ENCODE results near the gene LGALS12.
"Not testable (repeated sequence)": the region's sequence is repeated elsewhere in the genome, so short reads cannot be mapped to it uniquely, and the experiment has no call there.

Gene LGALS12

DNA sequence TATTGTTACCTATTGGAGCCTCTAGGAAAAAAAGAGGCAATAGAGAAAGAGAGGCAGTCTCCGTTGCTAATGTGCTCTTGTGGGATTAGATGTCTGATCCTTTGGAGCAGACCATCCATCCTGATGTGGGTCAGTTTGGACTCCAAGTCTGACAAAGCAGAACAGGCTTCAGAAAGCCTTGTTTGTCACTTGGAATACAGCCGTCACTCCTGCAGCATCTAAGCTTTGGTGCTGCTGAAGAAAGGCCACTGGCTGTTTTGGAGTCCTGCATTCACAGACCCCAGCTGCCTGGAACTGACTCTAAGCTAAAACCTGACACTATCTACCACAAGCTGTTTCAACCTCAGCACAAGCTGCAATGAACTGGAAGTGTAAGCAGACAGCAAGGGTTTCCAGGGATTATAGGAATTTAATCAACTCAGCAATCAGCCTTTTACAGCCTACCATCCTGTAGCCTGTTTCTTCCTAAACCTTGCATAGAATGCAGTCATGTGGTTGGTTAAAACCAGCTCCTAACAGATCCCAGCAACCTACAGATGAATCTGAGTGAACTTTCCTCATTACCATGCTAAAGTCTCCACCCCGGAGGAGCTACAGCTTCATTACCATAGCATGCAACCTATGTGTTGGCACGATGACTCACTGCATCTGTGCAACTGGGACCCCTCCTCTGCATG, 27.1 kb downstream of the LGALS12 start:
- DNase-seq (ENCODE audit: low read depth in 2 of 2, low spot score in 1 of 2): no peak

DNA sequence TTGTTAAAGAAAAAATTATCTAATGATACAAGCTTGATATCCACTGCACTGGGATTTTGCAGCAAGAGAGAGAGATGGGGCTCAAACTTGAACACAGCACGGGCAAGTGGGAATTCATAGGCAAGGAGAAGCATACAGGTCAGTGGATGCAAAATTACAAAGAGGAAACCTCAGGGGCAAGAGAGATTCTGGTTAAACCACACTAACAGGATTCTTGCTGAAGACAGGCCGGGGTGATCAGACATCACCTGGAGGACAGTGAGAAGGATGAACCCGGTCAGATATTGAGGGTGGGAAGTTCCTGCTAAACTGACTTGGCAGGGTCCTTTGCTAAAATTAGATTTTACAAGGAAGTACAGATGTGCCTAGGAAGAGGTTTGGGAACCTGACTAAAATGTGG, 28.2 kb downstream of the LGALS12 start:
- DNase-seq (ENCODE audit: low read depth in 2 of 2, low spot score in 1 of 2): no peak

DNA sequence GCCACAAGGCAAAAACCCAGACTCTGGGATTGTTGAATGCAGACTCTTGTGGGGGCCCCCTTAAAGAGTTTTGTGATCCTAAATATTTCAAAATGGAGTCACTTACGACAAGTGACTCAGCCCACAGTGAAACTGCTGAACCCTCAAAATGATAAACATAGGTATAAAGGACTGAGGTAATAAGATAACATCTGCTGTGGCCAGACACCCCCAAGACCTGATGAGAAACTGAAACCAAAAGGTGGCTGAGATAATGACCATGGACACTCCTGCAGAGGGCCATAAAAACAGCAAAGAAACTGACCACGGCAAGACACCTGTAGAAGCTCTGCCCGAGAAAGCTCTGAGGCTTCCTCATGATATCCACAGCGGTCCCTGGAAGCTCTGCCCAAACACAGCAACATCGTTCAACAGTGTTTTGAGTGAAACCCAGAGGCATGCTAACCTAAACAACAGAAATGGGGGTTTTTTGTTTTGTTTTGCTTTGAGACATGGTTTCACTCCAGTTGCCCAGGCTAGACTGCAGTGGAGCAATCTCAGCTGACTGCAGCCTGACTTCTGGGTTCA, 29.1 kb downstream of the LGALS12 start:
- DNase-seq (ENCODE audit: low read depth in 2 of 2, low spot score in 1 of 2): no peak

DNA sequence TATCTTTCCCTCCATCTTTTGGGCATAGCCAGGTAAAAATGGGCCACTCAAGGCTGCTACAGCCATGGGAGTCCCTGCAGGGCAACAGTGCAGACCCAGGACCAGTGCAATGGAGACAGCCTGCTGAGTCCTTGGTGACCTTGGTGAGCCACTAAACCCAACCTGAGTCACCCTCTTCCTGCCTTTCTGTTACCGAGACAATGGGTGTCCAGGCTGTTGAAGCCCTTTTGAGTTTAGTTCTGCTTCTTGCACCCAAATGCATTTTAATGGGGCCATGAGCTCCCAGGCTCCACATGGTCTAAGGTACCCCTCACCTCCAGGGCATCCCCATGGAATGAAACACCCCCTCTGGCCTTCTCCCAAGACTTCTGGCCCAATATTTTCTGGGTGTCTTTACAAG, 29.9 kb downstream of the LGALS12 start:
- DNase-seq (ENCODE audit: low read depth in 2 of 2, low spot score in 1 of 2): peak in 1 of 2 donors; percentile 21

DNA sequence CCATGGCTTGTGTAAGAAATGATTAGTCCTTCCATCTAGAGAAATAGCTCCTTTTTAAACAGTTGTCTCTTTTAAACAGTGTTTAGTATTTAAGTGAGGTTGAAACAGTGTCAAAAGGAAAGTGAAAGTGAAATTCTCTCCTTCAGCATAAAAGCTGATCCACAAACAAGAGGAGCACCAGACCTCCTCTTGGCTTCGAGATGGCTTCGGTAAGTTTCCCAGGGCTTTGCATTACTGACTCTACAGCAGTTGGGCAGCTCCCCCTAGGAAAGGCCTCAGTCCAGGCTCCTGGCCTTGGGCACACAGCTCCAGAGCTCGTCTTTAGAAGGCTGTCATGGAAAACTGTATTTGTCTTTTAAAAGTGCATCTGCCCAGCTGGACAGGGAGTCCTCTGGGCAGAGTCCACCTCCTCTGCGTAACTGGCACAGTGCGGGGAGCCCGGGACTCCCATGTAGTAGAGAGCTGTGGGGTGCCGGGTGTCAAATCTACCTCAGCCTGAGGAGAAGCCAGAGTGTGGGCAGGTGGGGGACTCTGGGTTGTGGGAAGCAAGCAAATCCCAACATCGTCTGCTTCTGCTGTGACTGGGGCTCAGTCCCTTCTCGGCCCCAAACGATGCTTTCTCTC, 30.9 kb downstream of the LGALS12 start, which contains the start of gene PLAAT4:
Gene PLAAT4 (plus strand): TSS at position 140 of the 624 bp plus-strand sequence. CDS start 61 bp downstream, at position 201.
- no peak for DNase-seq (ENCODE audit: low read depth in 2 of 2, low spot score in 1 of 2)

DNA sequence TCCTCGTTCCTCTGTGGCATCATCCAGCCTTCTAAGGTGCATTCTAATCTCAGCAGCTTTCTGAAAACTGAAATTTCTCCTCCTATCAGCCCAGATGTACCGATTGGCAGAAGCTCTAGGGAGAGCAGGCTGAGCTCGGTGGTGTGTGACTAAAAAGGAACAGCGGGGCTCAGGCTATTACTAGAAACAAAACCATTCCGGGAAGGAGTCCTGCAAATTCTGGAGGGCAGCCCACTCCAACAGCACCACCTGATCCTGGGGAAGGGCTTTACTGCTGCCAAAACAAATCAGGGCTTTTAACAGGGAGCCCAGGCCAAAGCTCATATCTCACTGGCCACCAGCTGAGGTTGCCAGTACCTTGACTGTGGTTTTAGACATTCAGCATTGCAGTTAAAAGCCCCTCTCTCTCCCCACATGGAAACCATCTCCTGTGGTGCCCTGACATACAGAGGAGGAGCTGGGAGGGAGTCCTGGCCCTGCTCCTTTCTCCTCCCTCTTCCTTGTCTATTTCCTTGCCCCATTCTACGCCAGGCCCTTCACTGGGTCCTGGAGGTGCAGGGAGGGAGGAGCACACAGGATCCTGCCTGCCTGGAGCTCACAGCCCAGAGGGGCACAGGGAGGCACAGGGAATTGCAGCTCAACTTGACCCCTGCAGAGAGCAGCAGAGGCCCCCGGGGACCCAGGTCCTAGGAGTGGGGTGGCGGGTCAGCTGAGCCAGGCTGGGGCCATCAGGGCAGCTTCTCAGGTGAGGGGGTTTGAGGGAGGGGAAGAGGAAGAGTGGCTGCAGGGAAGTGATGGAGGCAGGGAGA, 31.6 kb downstream of the LGALS12 start:
- no peak for DNase-seq (ENCODE audit: low read depth in 2 of 2, low spot score in 1 of 2)

DNA sequence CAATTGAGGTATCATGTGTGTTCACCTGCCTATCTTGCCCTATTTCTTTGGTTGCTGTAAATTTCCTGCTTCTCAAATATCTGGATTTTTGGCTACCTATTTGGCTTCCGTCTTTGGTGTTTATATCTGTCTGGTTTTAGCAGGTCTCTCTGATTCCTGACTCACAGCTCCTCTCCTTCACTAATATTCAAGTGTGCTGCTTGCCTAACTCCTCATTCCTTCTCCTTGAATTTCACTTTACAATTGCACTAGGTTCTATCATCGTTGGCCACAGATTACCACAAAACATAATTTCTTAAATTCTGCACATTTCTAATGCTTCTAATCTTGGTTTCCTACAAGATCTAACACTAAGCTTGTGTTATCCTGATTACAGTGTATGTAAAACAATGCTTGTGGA, 36.6 kb downstream of the LGALS12 start:
- DNase-seq (ENCODE audit: low read depth in 2 of 2, low spot score in 1 of 2): not testable (repeated sequence)

DNA sequence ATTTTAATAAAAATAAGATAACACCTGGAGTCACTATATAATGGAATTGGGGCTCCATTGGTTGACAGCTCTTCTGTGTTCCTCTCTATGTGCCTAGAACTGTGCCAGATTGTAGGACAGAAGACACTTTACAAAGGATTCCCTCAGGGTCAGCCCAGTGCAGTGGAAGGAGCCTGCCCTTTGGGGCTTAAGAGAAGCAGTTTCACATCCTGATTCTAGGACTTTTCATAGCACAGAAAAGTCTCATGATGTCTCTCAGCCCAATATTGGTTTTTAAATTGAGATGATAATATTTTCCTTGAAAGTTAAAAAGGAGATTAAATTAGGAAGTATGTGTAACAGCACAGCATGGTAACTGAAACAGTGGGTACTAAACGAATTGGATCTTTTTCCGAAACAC, 37.8 kb downstream of the LGALS12 start:
- no peak for DNase-seq (ENCODE audit: low read depth in 2 of 2, low spot score in 1 of 2)

DNA sequence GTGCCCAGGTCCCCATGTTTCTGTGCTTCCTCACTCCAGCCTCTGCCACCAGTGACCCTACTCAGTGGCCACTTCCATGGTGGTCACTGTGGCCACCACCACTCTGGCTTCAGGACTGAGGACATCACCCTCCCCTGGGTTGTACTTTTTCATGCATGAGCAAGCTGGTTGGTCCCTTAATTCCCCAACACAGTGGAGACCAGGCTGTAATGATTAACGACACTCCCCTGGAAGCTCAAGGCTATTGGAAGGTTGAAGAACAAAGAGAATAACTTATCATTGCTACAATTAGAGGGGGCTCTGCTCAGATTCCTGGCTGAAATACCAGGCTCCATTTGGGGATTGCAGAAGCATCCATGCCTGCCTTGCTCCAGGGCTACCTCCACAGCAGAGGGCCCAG, 41.2 kb downstream of the LGALS12 start:
- no peak for DNase-seq (ENCODE audit: low read depth in 2 of 2, low spot score in 1 of 2)

DNA sequence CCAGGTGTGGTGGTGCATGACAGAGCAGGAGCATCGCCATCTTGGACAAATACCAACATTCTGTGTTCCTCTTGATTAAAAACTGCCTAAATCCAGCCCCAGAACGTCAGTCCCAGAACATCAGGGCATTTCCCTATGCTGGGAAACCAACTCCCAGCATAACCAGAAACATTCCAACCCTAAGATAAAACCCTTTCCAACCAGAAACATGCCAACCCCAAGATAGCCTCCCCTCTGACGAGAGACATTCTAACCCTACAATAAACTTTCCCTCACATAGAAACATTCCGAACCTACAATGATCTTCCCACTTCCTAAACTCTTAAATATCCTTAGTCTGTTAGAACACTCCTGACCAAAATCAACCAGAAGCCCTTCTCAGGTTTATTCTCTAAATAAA, 42.3 kb downstream of the LGALS12 start:
- DNase-seq (ENCODE audit: low read depth in 2 of 2, low spot score in 1 of 2): no peak

DNA sequence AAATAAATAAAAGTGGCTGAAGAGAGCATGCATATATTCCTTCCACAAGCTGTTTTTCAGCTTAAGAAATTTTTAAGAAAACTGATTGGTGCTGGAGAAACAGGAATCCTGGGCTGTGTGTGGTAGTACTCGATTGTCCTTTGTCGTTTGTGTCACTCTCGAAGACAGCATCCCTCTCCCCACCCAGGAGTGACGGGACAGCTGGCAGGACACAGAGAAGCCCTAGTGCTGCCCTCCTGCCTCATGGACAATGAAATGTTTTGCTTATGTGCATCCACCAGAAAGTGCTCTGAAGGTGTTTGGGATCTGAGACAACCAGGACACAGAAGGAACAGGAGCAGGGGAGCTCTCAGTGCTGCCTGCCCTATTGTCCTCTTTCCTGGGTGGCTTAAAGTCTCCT, 43.5 kb downstream of the LGALS12 start:
- DNase-seq (ENCODE audit: low read depth in 2 of 2, low spot score in 1 of 2): no peak

DNA sequence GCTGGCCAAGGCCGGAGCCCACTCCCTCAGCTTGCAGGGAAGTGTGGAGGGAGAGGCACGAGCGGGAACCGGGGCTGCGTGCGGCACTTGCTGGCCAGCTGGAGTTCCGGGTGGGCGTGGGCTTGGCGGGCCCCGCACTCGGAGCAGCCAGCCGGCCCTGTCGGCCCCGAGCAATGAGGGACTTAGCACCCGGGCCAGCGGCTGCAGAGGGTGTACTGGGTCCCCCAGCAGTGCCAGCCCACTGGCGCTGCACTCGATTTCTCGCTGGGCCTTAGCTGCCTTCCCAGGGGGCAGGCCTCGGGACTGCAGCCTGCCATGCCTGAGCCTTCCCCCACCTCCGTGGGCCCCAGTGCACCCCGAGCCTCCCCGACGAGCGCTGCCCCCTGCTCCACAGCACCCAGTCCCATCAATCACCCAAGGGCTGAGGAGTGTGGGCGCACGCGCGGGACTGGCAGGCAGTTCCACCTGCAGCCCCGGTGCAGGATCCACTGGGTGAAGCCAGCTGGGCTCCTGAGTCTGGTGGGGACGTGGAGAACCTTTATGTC, 44.3 kb downstream of the LGALS12 start:
- DNase-seq (ENCODE audit: low read depth in 2 of 2, low spot score in 1 of 2): not testable (repeated sequence)

DNA sequence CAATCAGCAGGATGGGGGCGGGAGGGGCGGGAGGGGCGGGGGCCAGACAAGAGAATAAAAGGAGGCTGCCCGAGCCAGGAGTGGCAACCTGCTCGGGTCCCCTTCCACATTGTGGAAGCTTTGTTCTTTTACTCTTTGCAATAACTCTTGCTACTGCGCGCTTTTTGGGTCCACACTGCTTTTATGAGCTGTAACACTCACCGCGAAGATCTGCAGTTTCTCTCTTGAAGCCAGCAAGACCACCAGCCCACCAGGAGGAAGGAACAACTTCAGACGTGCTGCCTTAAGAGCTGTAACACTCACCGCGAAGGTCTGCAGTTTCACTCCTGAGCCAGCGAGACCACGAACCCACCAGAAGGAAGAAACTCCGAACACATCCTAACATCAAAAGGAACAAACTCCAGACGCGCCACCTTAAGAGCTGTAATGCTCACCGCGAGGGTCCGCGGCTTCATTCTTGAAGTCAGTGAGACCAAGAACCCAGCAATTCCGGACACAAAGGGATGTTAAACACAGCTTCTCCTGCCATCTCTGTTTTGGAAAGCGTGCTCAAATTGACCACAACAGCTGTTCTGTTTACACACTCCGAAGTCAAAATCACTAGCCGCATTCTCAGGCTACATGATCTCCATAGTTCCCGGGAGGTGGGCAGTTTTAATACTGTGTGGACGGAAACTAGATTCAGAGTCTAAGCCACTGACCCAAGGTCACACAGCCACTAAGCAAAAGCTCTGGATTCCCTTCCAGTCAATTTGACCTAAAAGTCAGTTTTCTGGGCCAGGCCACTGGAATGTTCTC, 45.4 kb downstream of the LGALS12 start:
- DNase-seq (ENCODE audit: low read depth in 2 of 2, low spot score in 1 of 2): no peak

DNA sequence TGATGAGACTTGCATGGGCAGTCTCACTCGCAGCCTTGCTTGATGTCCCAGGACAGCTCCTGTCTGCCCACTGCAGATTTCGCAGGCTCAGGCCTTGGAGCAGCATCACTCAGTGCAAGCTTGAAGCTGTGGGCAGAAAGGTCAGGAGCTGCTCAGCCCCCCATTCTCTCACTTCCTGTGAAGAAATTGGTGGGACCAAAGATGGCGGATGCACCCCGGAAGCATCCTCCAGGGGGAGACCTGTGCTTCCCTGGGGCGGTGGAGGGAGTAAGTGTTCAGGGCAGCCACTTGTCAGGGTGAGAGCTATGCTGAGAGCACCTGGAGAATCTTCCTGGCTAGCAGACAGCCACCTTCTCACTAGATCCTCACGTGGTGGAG, 46.0 kb downstream of the LGALS12 start:
- no peak for DNase-seq (ENCODE audit: low read depth in 2 of 2, low spot score in 1 of 2)

DNA sequence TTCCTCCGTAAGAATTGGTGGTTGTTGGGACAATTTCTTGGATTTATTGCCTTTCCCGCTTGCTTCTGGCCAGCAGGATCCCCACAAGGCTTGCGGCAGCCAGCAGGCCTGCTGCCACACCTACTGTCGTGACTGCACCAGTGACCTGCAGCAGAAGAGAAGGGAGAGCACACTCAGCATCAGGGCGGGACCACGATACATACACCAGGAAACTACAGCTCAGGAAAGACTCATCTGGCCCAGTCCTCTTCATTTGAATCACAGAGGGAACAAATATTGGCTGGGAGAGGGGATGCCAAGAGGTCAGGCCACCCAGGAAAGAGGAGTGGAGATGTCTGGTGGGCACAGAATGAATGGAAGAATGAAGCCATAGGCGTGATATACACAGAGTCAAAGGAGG, 47.0 kb downstream of the LGALS12 start:
- no peak for DNase-seq (ENCODE audit: low read depth in 2 of 2, low spot score in 1 of 2)

DNA sequence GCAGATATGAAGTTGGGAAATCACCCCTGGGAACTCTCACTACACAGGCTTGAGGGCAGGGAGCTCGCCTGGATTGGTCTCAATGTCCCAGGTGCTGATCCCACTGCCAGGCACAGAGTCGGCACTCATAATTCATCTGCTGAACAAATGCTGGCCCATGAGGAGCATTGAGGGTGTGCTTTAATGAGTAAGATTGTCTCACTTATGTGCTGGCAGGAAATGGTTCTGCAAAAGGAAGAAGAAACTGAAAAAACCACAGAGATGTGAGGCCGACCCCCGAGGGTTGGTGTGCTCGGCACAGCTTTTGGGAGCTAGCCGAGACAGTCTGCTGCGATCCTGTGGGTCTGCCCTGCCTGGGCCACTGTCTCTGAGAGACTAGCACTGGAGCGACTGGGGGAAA, 47.9 kb downstream of the LGALS12 start:
- DNase-seq (ENCODE audit: low read depth in 2 of 2, low spot score in 1 of 2): peak in 1 of 2 donors; percentile 49

DNA sequence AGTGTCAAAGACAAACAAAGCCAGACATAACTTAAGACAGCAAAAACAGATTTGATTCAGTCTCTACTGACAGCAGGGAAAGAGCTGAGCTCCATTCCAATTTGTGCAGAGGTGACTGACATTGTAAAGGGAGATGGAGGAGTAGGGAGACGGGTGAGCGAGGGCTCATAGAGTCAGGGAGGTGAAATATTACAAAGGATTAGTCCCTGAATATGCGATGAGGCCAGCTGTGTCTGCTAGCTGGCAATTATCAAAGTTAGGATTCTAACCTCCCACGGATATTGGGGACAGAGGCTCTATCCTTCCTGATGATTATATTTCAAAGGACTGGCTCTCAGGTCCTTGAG, 49.0 kb downstream of the LGALS12 start:
- no peak for DNase-seq (ENCODE audit: low read depth in 2 of 2, low spot score in 1 of 2)

DNA sequence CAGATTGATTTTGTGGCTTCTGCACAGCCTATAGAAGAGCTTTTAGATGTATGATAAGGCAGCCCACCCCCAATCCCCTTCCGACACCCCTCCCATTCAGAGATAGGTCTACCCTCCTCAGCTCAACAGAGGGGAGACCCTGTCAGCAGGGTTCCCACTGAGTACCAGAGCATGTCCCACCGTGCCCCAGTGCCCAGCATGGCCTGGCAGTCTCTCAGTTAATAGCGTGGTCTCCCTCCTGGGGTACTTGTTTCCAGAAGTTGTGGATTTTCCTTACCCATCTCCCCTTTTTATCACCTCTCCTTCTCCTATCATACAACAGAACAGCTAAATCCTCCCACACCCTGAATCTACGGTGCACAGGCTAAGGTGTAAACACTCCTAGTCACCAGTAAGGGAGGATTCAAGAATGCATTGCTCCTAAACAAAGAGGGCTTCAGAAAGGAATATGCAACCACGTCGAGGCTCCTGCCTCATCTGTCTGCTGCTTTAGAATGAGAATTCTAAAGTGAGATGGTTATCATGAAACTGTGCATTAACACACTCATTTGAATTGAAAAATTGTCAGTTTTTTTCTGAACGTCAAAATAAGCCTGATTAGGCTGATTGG, 50.6 kb downstream of the LGALS12 start:
- DNase-seq (ENCODE audit: low read depth in 2 of 2, low spot score in 1 of 2): no peak

DNA sequence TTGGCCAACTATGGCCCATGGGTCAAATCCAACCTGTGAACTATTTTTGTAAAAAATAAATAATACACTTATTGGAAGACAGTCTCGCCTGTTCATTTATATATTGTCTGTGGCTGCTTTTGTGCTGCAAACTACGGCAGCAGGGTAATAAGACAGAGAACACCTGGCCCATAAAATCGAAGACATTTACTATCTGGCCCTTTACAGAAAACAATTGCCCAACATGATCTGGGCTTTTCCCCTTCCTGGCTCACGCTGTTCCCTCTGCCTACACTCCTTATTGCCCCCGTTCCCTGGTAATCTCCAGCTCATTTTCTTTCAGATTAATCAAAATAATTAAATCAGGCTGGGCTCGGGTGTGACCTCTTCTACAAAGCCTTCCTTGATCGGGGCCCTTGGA, 51.7 kb downstream of the LGALS12 start:
- DNase-seq (ENCODE audit: low read depth in 2 of 2, low spot score in 1 of 2): no peak

DNA sequence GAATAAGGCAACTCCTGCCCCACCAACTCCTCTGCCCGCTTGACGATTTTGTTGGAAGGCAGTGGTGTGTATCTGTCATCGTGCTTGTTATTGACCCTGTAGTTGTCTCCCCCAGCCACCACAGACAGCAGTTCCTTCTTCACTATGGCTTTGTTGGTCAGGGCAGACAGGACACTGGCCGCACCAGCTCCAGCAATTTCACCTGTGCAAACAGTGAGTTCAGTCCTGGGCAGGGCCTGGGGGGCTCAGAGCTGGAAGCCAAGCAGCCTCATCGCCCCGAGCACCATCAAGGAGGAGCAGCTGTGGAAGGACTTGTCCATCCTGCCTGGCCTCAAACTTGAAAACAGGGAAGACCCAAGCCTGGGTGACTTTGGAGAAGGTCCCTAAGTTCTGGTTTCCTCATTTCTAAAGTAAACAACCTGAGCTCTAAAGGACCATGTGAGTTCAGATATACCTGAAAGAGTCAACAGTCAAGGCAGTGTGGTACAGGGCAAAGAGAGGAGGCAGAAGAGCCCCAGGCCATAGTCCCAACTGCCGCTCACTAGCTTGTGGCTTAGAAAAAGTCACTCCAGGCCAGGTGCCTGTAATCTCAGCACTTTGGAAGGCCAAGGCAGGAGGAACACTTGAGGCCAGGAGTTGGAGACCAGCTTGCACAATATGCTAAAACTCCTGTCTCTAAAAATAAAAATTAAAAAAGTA, 52.7 kb downstream of the LGALS12 start:
- no peak for DNase-seq (ENCODE audit: low read depth in 2 of 2, low spot score in 1 of 2)

Data from stimulated activated CD8-positive, alpha-beta memory T cell treated with anti-CD3 and anti-CD28 coated beads, Interleukin-4, amount 100 ng/mL, for 4 hours (primary cell).